Endothelial cell of umbilical vein (primary cell): ENCODE measurements around the gene DOCK1.
"Not testable (repeated sequence)": the region's sequence is repeated elsewhere in the genome, so short reads cannot be mapped to it uniquely, and the experiment has no call there.

Experiments used
- EZH2 ChIP-seq: IDR thresholded peaks from 2 replicates; pipeline ENCODE4 v1.6.1; 2012; ENCODE audit warnings: borderline replicate concordance, low read depth, mild to moderate bottlenecking, moderate library complexity, low read length, inconsistent platforms; ENCODE audit not compliant: severe bottlenecking
- MAX ChIP-seq: IDR thresholded peaks from 2 replicates; pipeline ENCODE4 v1.6.1; 2011; ENCODE audit not compliant: insufficient read depth, insufficient read length
- POLR2A ChIP-seq: IDR thresholded peaks from 2 replicates; pipeline ENCODE4 v1.6.1; 2012; ENCODE audit warnings: low read depth, mild to moderate bottlenecking, control low read depth, low read length
- POLR2AphosphoS5 ChIP-seq: IDR thresholded peaks from 2 replicates; pipeline ENCODE4 v1.6.1; 2012; ENCODE audit warnings: low read depth, mild to moderate bottlenecking, control low read depth, low read length, moderate library complexity; ENCODE audit not compliant: insufficient read depth
- TF ChIP-seq, protein P1 (sequence below), 2 donors: IDR thresholded peaks; 1 replicate in 1 of 2; 2 replicates in 1 of 2; pipeline ENCODE4 v1.5.1; 2011; ENCODE audit warnings: low read length in 2 of 2, mild to moderate bottlenecking in 2 of 2, moderate library complexity in 2 of 2, control low read depth in 1 of 2, inconsistent platforms in 1 of 2, low read depth in 1 of 2; ENCODE audit not compliant: insufficient read depth in 1 of 2; ENCODE audit errors: extremely low read depth in 1 of 2

DNA sequence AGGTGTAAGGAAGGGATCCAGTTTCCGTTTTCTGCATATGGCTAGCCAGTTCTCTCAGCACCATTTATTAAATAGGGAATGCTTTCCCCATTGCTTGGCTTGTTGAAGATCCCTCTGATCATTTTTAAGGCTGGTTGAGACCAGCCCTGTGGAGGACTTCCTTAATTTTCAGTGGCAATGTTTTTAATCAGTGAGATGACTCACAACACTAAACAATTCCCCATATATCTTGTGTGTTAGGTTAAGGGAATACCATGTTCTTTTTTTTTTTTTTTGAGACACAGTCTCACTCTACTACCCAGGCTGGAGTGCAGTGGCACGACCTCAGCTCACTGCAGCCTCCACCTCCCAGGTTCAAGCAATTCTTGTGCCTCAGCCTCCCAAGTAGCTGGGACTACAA lies 404.4 kb downstream of the DOCK1 start:
- TF ChIP-seq, protein P1, sequence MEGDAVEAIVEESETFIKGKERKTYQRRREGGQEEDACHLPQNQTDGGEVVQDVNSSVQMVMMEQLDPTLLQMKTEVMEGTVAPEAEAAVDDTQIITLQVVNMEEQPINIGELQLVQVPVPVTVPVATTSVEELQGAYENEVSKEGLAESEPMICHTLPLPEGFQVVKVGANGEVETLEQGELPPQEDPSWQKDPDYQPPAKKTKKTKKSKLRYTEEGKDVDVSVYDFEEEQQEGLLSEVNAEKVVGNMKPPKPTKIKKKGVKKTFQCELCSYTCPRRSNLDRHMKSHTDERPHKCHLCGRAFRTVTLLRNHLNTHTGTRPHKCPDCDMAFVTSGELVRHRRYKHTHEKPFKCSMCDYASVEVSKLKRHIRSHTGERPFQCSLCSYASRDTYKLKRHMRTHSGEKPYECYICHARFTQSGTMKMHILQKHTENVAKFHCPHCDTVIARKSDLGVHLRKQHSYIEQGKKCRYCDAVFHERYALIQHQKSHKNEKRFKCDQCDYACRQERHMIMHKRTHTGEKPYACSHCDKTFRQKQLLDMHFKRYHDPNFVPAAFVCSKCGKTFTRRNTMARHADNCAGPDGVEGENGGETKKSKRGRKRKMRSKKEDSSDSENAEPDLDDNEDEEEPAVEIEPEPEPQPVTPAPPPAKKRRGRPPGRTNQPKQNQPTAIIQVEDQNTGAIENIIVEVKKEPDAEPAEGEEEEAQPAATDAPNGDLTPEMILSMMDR (IDR thresholded peaks at IDR 0.05; ENCODE audit: extremely low read depth in 1 of 2, insufficient read depth in 1 of 2, low read depth in 1 of 2, low read length in 2 of 2): not testable (repeated sequence)
- TF ChIP-seq POLR2AphosphoS5, MAX, EZH2, POLR2A: not testable (repeated sequence)
